Endothelial cell of umbilical vein (primary cell): Measurements from ENCODE around the gene FRG2B. TPM values are rescaled to one million over a fixed set of nuclear protein-coding genes. Genes with fewer than 3 reads are reported as not detected.

Experiments used
- BruUV-seq: library from RNA; stranded (reverse); fragments of 400-500 nt; replicated peaks from 2 replicates; lab custom pipeline; 2021; lab: Mats Ljungman, UMichigan
- CTCF ChIA-PET: fragments of 300-600, 350-600 bp; sonication (Branson Sonifier 250); formaldehyde crosslinking; loops from one replicate; lab custom pipeline; 2021; ENCODE audit warnings: antibody characterized with exemption, inconsistent platforms; lab: Charles Lee
- POLR2A ChIA-PET: fragments of 300-600, 350-600 bp; sonication (Branson Sonifier 250); formaldehyde crosslinking; loops from one replicate; lab custom pipeline; 2021; ENCODE audit warnings: antibody characterized with exemption, inconsistent platforms; lab: Charles Lee
- DNase-seq: peaks from one replicate; pipeline ENCODE4 v3.0.0-alpha.2; 2011; ENCODE audit warnings: low read depth, low spot score
- FAIRE-seq: peaks from 2 replicates; lab custom pipeline; 2011; peaks lifted over from hg19 to GRCh38; lab: Jason Lieb, UNC
- H2AFZ ChIP-seq: 2 replicates; pipeline ENCODE4 v1.6.0; 2012; ENCODE audit warnings: low read depth, low read length, control low read depth, inconsistent platforms
- H3K27ac ChIP-seq: 2 replicates; pipeline ENCODE4 v1.5.1; 2011; ENCODE audit warnings: low read depth, mild to moderate bottlenecking, control low read depth, low read length, moderate library complexity; ENCODE audit not compliant: insufficient read depth
- H3K27me3 ChIP-seq, 2 experiments: 2 replicates each; pipeline versions ENCODE4 v1.6.0 to v1.6.1; 2011; ENCODE audit warnings: low read length in 2 of 2, mixed read lengths in 1 of 2; ENCODE audit not compliant: control insufficient read depth in 2 of 2, insufficient read depth in 2 of 2
- H3K36me3 ChIP-seq, 2 experiments: 2 replicates in 1 of 2; 3 replicates in 1 of 2; pipeline ENCODE4 v1.5.1; 2011; ENCODE audit warnings: low read length in 2 of 2, mild to moderate bottlenecking in 1 of 2, moderate library complexity in 1 of 2; ENCODE audit not compliant: control insufficient read depth in 2 of 2, insufficient read depth in 2 of 2; ENCODE audit errors: extremely low read depth in 1 of 2
- H3K4me1 ChIP-seq: 3 replicates; pipeline ENCODE4 v1.5.1; 2011; ENCODE audit warnings: mild to moderate bottlenecking, low read length; ENCODE audit not compliant: control insufficient read depth, insufficient read depth; ENCODE audit errors: extremely low read depth
- H3K4me2 ChIP-seq: 2 replicates; pipeline ENCODE4 v1.6.1; 2011; ENCODE audit warnings: low read length, control low read depth, mixed read lengths; ENCODE audit not compliant: insufficient read depth
- H3K4me3 ChIP-seq, 3 experiments: fragments of 200-600 bp in 1 of 3; sonication (generic), shearing (Covaris generic) in 1 of 3; replicated peaks in 1 of 3; 2 replicates each; pipeline ENCODE4 v1.5.1; 2011 to 2016; ENCODE audit warnings: control low read depth in 3 of 3, low read length in 3 of 3, mild to moderate bottlenecking in 2 of 3, inconsistent platforms in 1 of 3, low read depth in 1 of 3, moderate library complexity in 1 of 3; ENCODE audit not compliant: insufficient read depth in 1 of 3
- H3K79me2 ChIP-seq: 2 replicates; pipeline ENCODE4 v1.6.0; 2012; ENCODE audit warnings: low read length, inconsistent platforms; ENCODE audit not compliant: control insufficient read depth, insufficient read depth
- H3K9ac ChIP-seq: replicated peaks from 2 replicates; pipeline ENCODE3; 2011; ENCODE audit warnings: low read length, control low read depth; ENCODE audit not compliant: insufficient read depth; ENCODE audit errors: extremely low read depth
- H3K9me1 ChIP-seq: replicated peaks from 3 replicates; pipeline ENCODE4 v1.6.0; 2011; ENCODE audit warnings: mild to moderate bottlenecking, low read length; ENCODE audit not compliant: control insufficient read depth, insufficient read depth; ENCODE audit errors: extremely low read depth
- H3K9me3 ChIP-seq: replicated peaks from 2 replicates; pipeline ENCODE4 v1.5.1; 2012; ENCODE audit warnings: low read length, inconsistent platforms; ENCODE audit not compliant: control insufficient read depth, insufficient read depth
- H4K20me1 ChIP-seq: replicated peaks from 2 replicates; pipeline ENCODE3; 2011; ENCODE audit warnings: mild to moderate bottlenecking, low read length; ENCODE audit not compliant: control insufficient read depth, insufficient read depth; ENCODE audit errors: extremely low read depth
- CTCF ChIP-seq, 2 donors: IDR thresholded peaks; 1 replicate in 1 of 2; 2 replicates in 1 of 2; pipeline ENCODE4 v1.5.1; 2011; ENCODE audit warnings: low read length in 2 of 2, mild to moderate bottlenecking in 2 of 2, moderate library complexity in 2 of 2, control low read depth in 1 of 2, inconsistent platforms in 1 of 2, low read depth in 1 of 2; ENCODE audit not compliant: insufficient read depth in 1 of 2; ENCODE audit errors: extremely low read depth in 1 of 2
- EZH2 ChIP-seq: IDR thresholded peaks from 2 replicates; pipeline ENCODE4 v1.6.1; 2012; ENCODE audit warnings: borderline replicate concordance, low read depth, mild to moderate bottlenecking, moderate library complexity, low read length, inconsistent platforms; ENCODE audit not compliant: severe bottlenecking
- FOS ChIP-seq: IDR thresholded peaks from 2 replicates; pipeline ENCODE4 v1.6.1; 2011; ENCODE audit warnings: mild to moderate bottlenecking, low read length, moderate library complexity, borderline replicate concordance; ENCODE audit not compliant: insufficient read depth
- GATA2 ChIP-seq: IDR thresholded peaks from 2 replicates; pipeline ENCODE4 v1.7.0; 2011; ENCODE audit warnings: low read depth, mild to moderate bottlenecking, moderate library complexity, mixed read lengths, low read length; ENCODE audit not compliant: insufficient read length, insufficient read depth
- JUN ChIP-seq: IDR thresholded peaks from 2 replicates; pipeline ENCODE4 v1.6.1; 2011; ENCODE audit warnings: borderline replicate concordance, low read depth; ENCODE audit not compliant: insufficient read length, insufficient read depth
- MAX ChIP-seq: IDR thresholded peaks from 2 replicates; pipeline ENCODE4 v1.6.1; 2011; ENCODE audit not compliant: insufficient read depth, insufficient read length
- MYC ChIP-seq: IDR thresholded peaks from one replicate; pipeline ENCODE4 v1.6.1; 2011; ENCODE audit warnings: mild to moderate bottlenecking, low read depth, low read length
- POLR2A ChIP-seq: IDR thresholded peaks from 2 replicates; pipeline ENCODE4 v1.6.1; 2012; ENCODE audit warnings: low read depth, mild to moderate bottlenecking, control low read depth, low read length
- POLR2AphosphoS5 ChIP-seq: IDR thresholded peaks from 2 replicates; pipeline ENCODE4 v1.6.1; 2012; ENCODE audit warnings: low read depth, mild to moderate bottlenecking, control low read depth, low read length, moderate library complexity; ENCODE audit not compliant: insufficient read depth
- dilution Hi-C: fragments of 300-500 bp; cut with MboI; formaldehyde crosslinking; loops from one replicate; pipeline ENCODE4 v1.15.0; 2019; ENCODE audit warnings: low sequenced_read_pairs; ENCODE audit not compliant: extremely low pct_ligation_motif_present
- intact Hi-C: fragments of 100-400 bp; cut with micrococcal nuclease; formaldehyde crosslinking; loops from one replicate; pipeline ENCODE4 v1.10.0; 2022
- polyA plus RNA-seq, 4 experiments: library from polyadenylated mRNA; depleted of rRNA in 3 of 4; stranded (reverse) in 3 of 4; unstranded in 1 of 4; fragments of >200 nt; gene quantifications; 2 replicates each; pipeline versions ENCODE4 v1.2.1 to v1.2.3, GENCODE V29; 2011 to 2012; ENCODE audit warnings: missing spikeins in 1 of 4
- total RNA-seq: library from RNA; stranded (reverse); gene quantifications from 2 replicates; pipeline ENCODE4 v1.2.3, GENCODE V29; 2021

The FRG2B gene
- total and polyA plus RNA-seq, 2 donors (not counting 3 experiments of a cell fraction or from before 2014, with no cell fraction given), result not detected

- H3K4me2 ChIP-seq, result no peak overlapping the region
- POLR2A ChIA-PET, result no interaction called here
- dilution Hi-C loops (no loop called here), intact Hi-C loops (no loop called here)
- H3K27me3 ChIP-seq, result no peaks in the 10 kb centered on the region
- H2AFZ ChIP-seq, result no peak overlapping the region
- no peaks in the 10 kb centered on the region for H4K20me1 ChIP-seq
- CTCF ChIA-PET, result no interaction called here
- no peak overlapping the region for H3K4me3 ChIP-seq
- no peak overlapping the region for H3K9ac ChIP-seq
- H3K36me3 ChIP-seq, result no peaks in the 10 kb centered on the region
- H3K79me2 ChIP-seq, result no peaks in the 10 kb centered on the region
- no peaks in the 10 kb centered on the region for H3K9me3 ChIP-seq
- FAIRE-seq (no peak), DNase-seq (no peak)
- no peaks in the 10 kb centered on the region for H3K9me1 ChIP-seq
- no peak overlapping the region for H3K27ac ChIP-seq
- H3K4me1 ChIP-seq, result no peaks in the 10 kb centered on the region
- no TSS peak for BruUV-seq
- TF ChIP-seq POLR2AphosphoS5 (no peak), GATA2 (no peak), CTCF (IDR thresholded peaks at IDR 0.05; ENCODE audit: extremely low read depth in 1 of 2, insufficient read depth in 1 of 2, low read depth in 1 of 2, low read length in 2 of 2) (no peak), MAX (no peak), JUN (no peak), EZH2 (no peak), FOS (no peak), MYC (no peak), POLR2A (no peak)
Observed at GRCh38 chr10:133590970-133591359, 35.6 kb downstream of the FRG2B start.
